Activated naive CD4-positive, alpha-beta T cell treated with anti-CD3 and anti-CD28 coated beads, Interleukin-2, amount 50 U/mL, for 72 hours (primary cell): ENCODE data around the gene SIRPD. TPM values are rescaled to one million over a fixed set of nuclear protein-coding genes. Genes with fewer than 3 reads are reported as not detected.
"Not testable (repeated sequence)": the region's sequence is repeated elsewhere in the genome, so short reads cannot be mapped to it uniquely, and the experiment has no call there.

Experiments used
- ATAC-seq, 2 donors: fragments of 150-1000 bp; cut with Tn5 transposase; 2 replicates each; pipeline ENCODE4 v1.10.0; 2021; ENCODE audit warnings: mild to moderate bottlenecking in 2 of 2, moderate library complexity in 2 of 2
- DNase-seq, 2 donors: peaks; one replicate each; pipeline ENCODE4 v3.0.0; 2021 to 2022; ENCODE audit warnings: low spot score in 2 of 2
- H3K27ac Mint-ChIP-seq, 2 donors: one replicate each; pipeline ENCODE4 v1.8.0; 2022; ENCODE audit warnings: mild to moderate bottlenecking in 2 of 2, mixed read lengths in 2 of 2
- H3K36me3 Mint-ChIP-seq, 2 donors: one replicate each; pipeline ENCODE4 v1.8.0; 2022; ENCODE audit warnings: mixed read lengths in 2 of 2
- H3K9me3 Mint-ChIP-seq, 2 donors: one replicate each; pipeline ENCODE4 v1.8.0; 2022; ENCODE audit warnings: mixed read lengths in 2 of 2
- total RNA-seq, 2 donors: library from RNA; stranded (reverse); gene quantifications; one replicate each; pipeline ENCODE4 v1.2.3, GENCODE V29; 2022

Gene SIRPD
- total RNA-seq, 2 donors from 2014 or later = not detected

DNA sequence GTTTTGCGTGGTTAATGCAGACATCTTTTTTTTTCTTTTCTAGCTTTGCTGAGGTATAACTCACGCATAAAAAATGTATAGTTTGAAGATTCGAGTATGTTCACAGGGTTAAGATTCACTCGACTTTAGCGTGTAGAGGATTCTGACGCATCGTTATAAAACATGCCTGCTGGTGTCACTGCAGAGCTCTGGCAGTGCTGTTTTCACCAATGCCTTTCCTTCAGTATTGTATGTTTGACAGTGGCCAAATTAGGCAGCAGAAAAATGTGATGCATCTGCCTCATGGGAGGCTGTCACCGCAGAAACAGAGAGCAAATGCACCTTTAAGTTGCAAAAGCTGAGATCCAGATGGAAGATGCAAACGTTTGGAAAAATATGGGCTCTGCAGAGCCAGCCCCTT, 48.3 kb downstream of the SIRPD start:
- ATAC-seq (peak; percentile 51 to 61), DNase-seq (peak in 1 of 2 donors; percentile 12)
- peaks cover 4 to 8% of the 10 kb centered on the region in 2 donors for H3K36me3 Mint-ChIP-seq
- H3K9me3 Mint-ChIP-seq = peaks cover 7 to 10% of the 10 kb centered on the region in 2 donors
- H3K27ac Mint-ChIP-seq = no peak overlapping the region

DNA sequence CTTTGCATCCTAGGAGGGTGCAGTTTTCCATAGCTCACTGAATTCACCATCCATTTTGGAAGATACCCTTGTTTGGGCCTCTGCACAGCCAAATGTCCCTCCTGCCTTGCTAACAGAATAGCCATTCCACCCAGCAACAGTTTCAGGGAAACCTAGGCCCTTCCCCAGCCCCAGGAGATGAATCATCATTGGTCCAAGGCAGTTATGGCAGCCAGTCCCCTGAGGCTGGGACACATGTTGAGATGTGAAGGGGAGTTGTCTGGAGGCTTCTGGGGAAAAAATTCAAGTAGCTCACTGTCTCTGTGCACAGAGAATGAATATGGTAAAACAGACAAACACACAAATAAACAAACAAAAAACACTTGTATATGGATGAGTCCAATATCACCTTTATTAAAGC, 48.9 kb downstream of the SIRPD start:
- H3K27ac Mint-ChIP-seq = no peak overlapping the region
- ATAC-seq = no peak
- peaks cover under 1 to 8% of the 10 kb centered on the region in 2 donors for H3K36me3 Mint-ChIP-seq
- H3K9me3 Mint-ChIP-seq = peaks cover 5 to 10% of the 10 kb centered on the region in 2 donors
- no peak for DNase-seq

DNA sequence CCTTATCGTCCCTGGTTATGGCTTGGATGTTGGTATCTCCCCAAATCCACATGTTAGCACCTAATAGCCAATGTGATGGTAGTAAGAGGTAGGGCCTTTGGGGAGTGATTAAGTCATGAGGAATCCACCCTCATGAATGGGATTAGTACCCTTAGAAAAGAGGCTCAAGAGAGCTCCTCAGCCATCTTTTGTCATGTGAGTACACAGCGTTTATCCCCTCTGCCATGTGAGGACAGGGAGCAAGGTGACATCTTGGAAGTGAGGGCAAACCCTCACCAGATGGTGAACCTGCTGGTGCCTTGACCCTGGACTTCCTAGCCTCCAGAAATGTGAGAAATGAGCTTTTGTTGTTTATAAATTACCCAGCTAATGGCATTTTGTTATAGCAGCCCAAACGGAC, 50.2 kb downstream of the SIRPD start:
- no peak for ATAC-seq
- peaks cover 0 to 7% of the 10 kb centered on the region in 2 donors for H3K36me3 Mint-ChIP-seq
- H3K9me3 Mint-ChIP-seq = no peaks in the 10 kb centered on the region
- no peak overlapping the region for H3K27ac Mint-ChIP-seq
- no peak for DNase-seq

DNA sequence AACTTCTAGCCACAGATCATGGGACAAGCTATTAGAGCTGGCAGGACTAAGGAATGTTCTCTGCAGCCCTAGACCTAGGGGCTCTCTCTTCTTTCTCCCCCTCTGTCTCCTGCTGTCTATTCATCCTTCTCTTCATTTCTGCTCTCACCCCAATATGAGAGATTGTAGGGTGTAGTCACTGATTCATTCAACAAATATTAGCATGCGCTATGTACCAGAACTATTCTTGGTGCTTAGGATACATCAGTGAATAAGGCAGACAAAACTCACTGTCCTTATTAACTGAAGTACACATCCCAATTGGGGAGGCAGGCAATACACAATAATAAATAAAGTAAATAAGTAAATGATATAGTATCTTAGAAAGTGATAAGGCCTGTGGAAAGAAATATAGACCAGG, 51.6 kb downstream of the SIRPD start:
- Mint-ChIP-seq H3K27ac (no peak overlapping the region), H3K9me3 (no peaks in the 10 kb centered on the region)
- no peak for ATAC-seq

DNA sequence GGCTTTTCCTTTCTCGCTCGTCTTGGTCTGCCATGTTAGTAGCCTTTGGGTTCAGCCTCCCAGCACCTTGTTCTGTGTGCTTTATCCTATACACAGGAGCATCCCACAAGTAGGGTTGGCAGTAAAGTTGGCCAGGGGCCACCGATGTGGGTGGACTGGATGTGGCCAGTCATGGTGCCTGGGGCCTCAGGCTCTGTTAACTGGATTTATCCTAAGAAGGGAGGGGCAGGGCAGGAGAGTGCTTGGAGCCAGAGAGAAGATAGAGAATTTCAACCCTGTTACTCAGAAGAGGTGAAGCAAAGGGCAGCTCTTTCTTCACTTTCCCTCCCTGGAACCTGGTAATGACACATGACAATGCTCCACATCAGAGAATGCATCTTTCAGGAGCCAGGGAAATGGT, 52.1 kb downstream of the SIRPD start:
- Mint-ChIP-seq H3K36me3 (peaks cover 0 to 7% of the 10 kb centered on the region in 2 donors), H3K9me3 (no peaks in the 10 kb centered on the region), H3K27ac (no peak overlapping the region)
- DNase-seq (no peak), ATAC-seq (no peak)

More for the DNA sequence above, 51.6 kb downstream of the SIRPD start:
- H3K36me3 Mint-ChIP-seq = peaks cover 0 to 7% of the 10 kb centered on the region in 2 donors
- no peak for DNase-seq

DNA sequence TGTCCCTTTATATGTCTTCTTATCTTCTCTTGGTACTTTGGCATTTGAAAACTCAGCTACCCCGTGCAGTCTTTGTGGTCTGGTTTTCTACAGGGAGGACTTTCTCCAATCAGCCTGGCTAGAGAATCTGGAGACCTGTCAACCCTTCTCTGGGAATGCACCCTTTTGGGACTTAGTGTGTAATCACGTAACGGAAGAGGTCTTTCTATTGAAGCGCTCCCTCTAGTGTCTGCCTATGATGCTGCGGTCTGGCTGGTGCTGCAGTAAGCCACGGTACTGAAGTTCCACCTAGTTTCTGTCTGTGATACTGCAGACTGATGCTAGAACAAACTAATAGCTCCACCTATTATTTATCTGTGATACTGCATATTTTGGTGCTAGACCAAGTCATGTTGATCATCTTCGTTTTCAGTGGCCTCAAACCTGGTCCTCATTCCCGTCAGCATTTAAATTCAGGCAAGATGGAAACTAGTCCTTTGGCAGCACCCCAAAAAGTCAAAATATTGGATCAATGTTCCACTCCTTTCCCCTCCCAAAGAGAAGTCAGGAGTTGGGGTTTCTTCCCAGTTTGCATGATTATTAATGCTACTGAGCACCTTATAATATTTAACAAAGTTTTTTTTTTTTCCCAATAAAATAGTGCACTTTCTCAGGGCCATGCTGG, 53.8 kb downstream of the SIRPD start:
- peak overlapping the region in 1 of 2 donors; percentile 45 for H3K27ac Mint-ChIP-seq
- no peaks in the 10 kb centered on the region for H3K9me3 Mint-ChIP-seq
- H3K36me3 Mint-ChIP-seq = peaks cover 0 to 7% of the 10 kb centered on the region in 2 donors
- DNase-seq (peak; percentile 71 to 75), ATAC-seq (peak; percentile 100)

DNA sequence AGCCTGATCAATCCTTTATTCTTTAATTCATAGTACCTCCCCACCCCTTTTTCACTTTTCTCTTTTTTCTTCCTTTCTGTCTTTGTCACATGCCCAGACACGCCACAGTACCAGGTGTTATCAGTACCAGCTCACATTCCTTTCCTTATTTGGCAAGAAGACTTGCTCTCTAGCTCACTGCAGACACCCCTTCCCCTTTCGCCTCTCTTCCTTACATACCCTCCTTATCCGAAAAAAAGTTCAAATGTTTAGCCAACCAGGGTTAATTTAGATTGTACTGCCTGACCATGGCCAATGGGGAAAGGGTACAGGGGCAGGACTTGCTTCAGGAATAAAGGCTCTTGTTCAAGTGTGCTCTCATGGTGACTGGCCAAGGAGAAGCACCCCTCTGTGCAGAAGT, 57.0 kb downstream of the SIRPD start:
- peak overlapping the region in 1 of 2 donors; percentile 34 for H3K27ac Mint-ChIP-seq
- DNase-seq (no peak), ATAC-seq (no peak)
- H3K36me3 Mint-ChIP-seq = peaks cover 5 to 7% of the 10 kb centered on the region in 2 donors
- no peaks in the 10 kb centered on the region for H3K9me3 Mint-ChIP-seq

DNA sequence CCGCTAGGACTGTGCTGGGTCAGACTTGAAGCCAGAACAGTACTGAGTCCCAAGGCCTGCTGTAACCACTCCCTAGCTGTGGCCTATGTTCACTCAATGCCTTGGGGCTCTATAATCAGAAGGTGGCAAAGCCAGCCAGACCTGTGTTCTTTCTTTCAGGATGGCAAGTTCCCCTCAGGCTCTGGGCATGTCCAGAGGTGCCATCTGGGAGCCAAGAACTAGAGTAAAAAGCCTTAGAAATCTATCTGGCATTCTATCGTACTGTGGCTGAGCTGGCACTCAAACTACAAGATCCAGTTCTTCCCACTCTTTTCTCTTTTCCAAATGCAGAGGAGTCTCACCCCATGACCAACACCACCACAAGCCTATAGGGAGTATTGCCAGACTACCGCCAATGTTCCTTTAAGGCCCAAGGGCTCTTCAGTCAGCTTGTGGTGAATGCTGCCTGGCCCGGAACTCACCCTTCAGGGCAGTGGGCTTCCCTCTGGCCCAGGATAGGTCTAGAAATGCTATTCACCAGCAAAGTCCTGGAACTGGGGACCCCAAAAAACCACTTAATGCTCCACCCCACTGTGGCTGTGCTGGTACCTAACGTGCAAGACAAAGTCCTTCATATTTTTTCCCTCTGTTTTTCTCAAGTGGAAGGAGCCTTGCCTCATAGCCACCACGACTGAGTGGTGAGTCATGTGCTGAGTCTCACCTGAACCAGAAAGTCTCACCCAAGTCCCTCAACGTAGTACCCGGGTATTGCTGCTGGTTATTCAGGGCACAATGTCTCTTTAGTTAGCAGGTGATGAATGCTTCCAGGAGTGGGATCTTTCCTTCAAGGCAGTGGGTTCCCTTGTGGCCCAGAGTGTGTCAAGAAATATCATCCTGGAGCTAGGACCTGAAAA, 57.7 kb downstream of the SIRPD start:
- DNase-seq (no peak), ATAC-seq (peak in 1 of 2 donors; percentile 34)
- Mint-ChIP-seq H3K27ac (peak overlapping the region in 1 of 2 donors; percentile 34), H3K36me3 (peaks cover 5 to 7% of the 10 kb centered on the region in 2 donors), H3K9me3 (no peaks in the 10 kb centered on the region)

DNA sequence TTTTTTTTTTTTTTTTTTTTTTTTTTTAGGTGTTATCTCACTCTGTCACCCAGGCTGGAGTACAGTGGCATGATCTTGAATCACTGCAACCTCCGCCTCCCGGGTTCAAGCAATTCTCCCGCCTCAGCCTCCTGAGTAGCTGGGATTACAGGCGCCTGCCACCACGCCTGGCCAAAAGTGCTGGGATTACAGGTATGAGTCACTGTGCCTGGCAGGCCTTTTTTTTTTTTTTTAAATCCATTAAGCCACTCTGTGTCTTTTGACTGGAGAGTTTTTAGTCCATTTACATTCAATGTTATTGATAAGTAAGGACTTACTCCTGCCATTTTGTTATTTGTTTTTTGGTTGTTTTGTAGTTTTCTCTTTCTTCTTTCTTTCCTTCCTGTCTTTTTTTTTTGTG, 60.1 kb downstream of the SIRPD start:
- not testable (repeated sequence) for ATAC-seq, H3K27ac Mint-ChIP-seq, H3K36me3 Mint-ChIP-seq, H3K9me3 Mint-ChIP-seq, DNase-seq

DNA sequence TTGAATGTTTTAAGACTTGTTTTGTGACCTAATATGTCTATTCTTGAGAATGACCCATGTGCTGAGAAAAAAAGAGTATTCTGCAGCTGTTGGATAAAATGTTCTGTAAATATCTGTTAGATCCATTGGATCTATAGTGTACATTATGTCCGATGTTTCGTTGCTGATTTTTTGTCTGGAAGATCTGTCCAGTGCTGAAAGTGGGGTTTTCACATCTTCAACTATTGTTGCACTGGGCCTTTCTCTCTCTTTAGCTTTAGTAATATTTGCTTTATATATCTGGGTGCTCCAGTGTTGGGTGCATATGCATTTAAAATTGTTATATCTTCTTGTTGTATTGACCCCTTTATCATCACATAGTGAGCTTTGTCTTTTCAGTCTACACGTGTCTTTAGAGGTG, 60.6 kb downstream of the SIRPD start:
- no peak for ATAC-seq
- Mint-ChIP-seq H3K36me3 (peaks cover 5% of the 10 kb centered on the region in 2 donors), H3K9me3 (peaks cover 0 to 9% of the 10 kb centered on the region in 2 donors), H3K27ac (no peak overlapping the region)
- DNase-seq = no peak

DNA sequence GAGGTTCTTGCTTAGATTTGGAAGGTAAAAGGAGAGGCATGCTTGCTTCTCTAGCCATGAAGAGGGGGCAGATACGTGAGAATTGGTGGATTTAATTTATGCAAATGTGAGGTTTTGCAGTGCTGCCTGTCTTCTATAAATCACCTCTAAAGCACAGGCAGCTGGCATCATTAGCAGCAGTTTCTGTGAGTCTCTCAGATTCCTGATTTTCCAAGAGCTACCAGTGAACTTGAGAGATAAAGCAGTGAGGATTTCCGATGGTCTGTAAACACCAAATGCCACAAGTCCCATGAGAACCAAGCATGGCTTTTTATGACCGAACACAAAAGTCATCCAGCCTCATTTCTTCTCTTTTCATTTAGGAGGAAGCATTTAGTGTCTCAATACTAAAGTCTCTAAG, 63.1 kb downstream of the SIRPD start:
- DNase-seq = no peak
- peaks cover 0 to 9% of the 10 kb centered on the region in 2 donors for H3K9me3 Mint-ChIP-seq
- H3K27ac Mint-ChIP-seq = no peak overlapping the region
- H3K36me3 Mint-ChIP-seq = peaks cover 5% of the 10 kb centered on the region in 2 donors
- ATAC-seq = no peak

DNA sequence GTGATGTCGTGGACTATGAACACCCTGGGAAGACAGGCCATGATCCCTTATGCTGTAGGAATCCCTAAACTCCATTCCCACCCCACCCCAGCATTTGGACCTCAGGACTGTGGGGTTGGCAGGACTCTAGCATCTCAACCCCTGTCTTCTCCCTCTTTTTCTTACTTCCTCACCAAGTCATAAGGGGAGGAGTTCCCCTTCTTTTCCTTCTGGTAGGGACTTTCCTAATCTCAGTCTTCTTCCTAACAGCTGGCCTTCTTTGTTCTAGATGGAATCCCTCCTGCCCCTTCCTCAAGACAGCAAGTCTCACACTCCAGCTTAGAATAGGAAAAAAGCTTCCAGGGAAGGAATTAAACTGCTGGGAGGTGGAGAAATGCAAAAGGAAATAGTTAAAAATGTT, 64.0 kb downstream of the SIRPD start:
- Mint-ChIP-seq H3K27ac (no peak overlapping the region), H3K36me3 (peaks cover 5% of the 10 kb centered on the region in 2 donors), H3K9me3 (peaks cover 0 to 9% of the 10 kb centered on the region in 2 donors)
- DNase-seq = no peak
- no peak for ATAC-seq

DNA sequence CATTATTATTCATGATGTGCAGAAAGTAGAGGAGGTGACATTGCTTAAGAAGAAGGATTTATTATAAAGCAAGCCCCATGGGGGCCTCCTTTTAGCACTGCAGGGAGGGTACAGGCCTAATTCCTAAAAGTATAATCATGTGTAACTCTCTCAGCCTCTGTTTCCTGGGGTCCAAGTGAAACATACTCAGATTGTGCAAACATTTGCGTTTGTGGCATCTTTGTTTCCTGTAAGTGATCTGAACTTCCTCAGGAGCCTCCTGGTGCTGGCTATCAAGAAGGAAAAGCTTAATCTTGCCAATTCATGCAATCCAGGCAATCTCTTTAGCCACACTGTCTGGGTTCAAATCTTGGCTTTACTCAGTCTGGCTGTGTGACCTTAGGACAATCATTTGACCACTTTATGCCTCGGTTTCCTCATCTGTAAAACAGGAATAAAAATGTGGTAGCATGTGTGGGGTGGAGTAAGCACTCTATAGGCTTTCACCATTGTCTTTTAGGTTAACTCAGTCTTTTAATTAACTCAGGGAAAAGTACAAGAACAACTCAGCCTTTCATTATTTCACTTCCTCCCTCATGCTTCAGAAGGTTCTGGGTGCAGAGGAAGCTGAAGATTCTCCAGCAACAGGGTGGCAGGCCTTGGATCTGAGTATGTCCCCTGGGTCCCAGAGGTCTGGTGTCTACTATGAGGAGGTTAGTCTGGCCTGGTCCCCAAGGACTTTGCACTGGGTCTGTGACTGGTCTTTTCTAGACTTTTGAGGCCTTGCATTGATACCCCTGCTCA, 65.5 kb downstream of the SIRPD start:
- no peak for DNase-seq
- H3K36me3 Mint-ChIP-seq = peaks cover 0 to 5% of the 10 kb centered on the region in 2 donors
- ATAC-seq = no peak
- H3K9me3 Mint-ChIP-seq = peaks cover 0 to 9% of the 10 kb centered on the region in 2 donors
- H3K27ac Mint-ChIP-seq = no peak overlapping the region

DNA sequence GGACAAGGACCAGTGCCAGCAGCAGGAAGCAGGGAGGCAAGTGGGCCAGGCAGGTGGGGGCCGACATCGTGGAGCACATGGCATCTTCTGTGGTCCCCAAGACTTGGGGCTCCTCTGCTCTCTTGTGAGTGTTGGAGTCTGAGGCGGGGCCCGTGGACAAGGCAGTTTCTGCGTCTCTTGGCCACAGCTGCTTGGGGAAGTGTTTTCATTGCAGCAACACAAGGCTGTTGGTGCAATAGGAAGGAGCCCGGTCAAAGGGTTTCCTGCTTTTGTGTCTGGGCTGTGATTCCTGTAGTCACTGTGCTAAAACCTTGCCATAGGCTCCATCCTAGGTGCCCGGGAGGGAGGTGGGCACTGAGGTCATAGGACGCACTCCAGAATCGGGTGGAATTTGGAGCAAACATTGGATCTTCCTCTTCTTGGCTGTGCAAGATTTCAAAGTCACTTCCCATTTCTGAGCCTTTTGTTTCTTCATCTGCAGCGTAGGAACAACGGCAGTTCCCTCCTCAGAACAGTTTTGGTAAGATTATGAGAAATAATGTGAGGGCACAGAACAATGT, 66.1 kb downstream of the SIRPD start, which contains the start of gene SIRPB2:
TSS of gene SIRPB2 (minus strand) at position 140 of the 560 bp plus-strand sequence. CDS start at position 79, 61 bp downstream.
- Mint-ChIP-seq H3K27ac (no peak within 1 kb of the TSS), H3K36me3 (peaks cover 0 to 5% of the 10 kb centered on the region in 2 donors), H3K9me3 (peaks cover 0 to 9% of the 10 kb centered on the region in 2 donors)

DNA sequence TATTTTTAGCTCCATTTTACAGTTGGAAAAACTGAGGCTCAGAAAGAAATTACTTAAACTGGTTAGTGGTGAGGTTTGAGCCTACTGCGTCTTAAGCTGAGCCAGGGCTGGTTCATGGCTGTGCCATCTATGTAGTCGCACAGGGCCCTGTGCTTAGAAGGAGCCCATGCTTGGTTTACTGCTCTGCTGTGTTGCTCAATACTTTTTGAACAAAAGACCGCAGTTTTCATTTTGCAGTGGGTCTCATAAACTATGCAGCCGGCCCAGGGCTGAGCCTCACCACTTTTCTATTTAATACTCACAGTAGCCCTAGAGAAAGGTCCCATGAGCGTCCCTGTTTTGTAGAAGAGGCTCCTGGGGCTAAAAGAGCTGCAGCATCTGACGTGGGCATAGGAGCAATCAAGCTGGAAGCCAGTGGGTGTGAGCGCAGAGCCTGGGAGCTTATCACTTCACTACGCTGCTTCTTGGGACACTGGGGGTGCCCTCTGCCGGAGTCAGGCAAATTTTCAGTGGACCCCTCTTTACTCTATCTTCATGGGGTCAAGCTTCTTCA, 66.8 kb downstream of the SIRPD start:
- no peak for DNase-seq
- peaks cover 0 to 5% of the 10 kb centered on the region in 2 donors for H3K36me3 Mint-ChIP-seq
- peaks cover 0 to 9% of the 10 kb centered on the region in 2 donors for H3K9me3 Mint-ChIP-seq
- ATAC-seq = no peak
- H3K27ac Mint-ChIP-seq = no peak overlapping the region

More for the DNA sequence above, 66.1 kb downstream of the SIRPD start, which contains the start of gene SIRPB2:
- no peak for DNase-seq
- ATAC-seq = no peak
